ENCODE measurements around the gene PLBD2.

The PLBD2 gene

GRCh38 chr12:113369391-113369985 lies 11.1 kb downstream of the PLBD2 start:
- no peak overlapping the region for H3K4me3 ChIP-seq (replicated peaks; ENCODE audit: low read depth, low read length)
- TF ChIP-seq CTCF (IDR thresholded peaks at IDR 0.05; ENCODE audit: low read depth, low read length, missing control alignments): no peak
- DNase-seq (ENCODE audit: extremely low read depth, low read depth): no peak

GRCh38 chr12:113370923-113371682 lies 12.7 kb downstream of the PLBD2 start:
- no peak for TF ChIP-seq CTCF (IDR thresholded peaks at IDR 0.05; ENCODE audit: low read depth, low read length, missing control alignments)
- no peak overlapping the region for H3K4me3 ChIP-seq (replicated peaks; ENCODE audit: low read depth, low read length)
- no peak for DNase-seq (ENCODE audit: extremely low read depth, low read depth)

GRCh38 chr12:113371808-113372207 lies 13.4 kb downstream of the PLBD2 start:
- TF ChIP-seq CTCF (IDR thresholded peaks at IDR 0.05; ENCODE audit: low read depth, low read length, missing control alignments): no peak
- no peak overlapping the region for H3K4me3 ChIP-seq (replicated peaks; ENCODE audit: low read depth, low read length)
- DNase-seq (ENCODE audit: extremely low read depth, low read depth): no peak

- no peak for DNase-seq (ENCODE audit: extremely low read depth, low read depth)
- no peak overlapping the region for H3K4me3 ChIP-seq (replicated peaks; ENCODE audit: low read depth, low read length)
- TF ChIP-seq CTCF (IDR thresholded peaks at IDR 0.05; ENCODE audit: low read depth, low read length, missing control alignments): no peak
These were observed 14.0 kb downstream of the PLBD2 start for GRCh38 chr12:113372371-113372770.

- TF ChIP-seq CTCF (IDR thresholded peaks at IDR 0.05; ENCODE audit: low read depth, low read length, missing control alignments): no peak
- DNase-seq (ENCODE audit: extremely low read depth, low read depth): no peak
- H3K4me3 ChIP-seq (replicated peaks; ENCODE audit: low read depth, low read length): no peak overlapping the region
These were observed 15.1 kb downstream of the PLBD2 start for GRCh38 chr12:113373440-113373839.

- no peak overlapping the region for H3K4me3 ChIP-seq (replicated peaks; ENCODE audit: low read depth, low read length)
- no peak for TF ChIP-seq CTCF (IDR thresholded peaks at IDR 0.05; ENCODE audit: low read depth, low read length, missing control alignments)
- DNase-seq (ENCODE audit: extremely low read depth, low read depth): no peak
These were observed 15.6 kb downstream of the PLBD2 start for GRCh38 chr12:113373969-113374368.

Measured in HFF-Myc (cell line).